ENCODE results near the gene FXYD4. TPM values are rescaled to one million over a fixed set of nuclear protein-coding genes. Genes with fewer than 3 reads are reported as not detected.

The FXYD4 gene
- polyA plus RNA-seq, 1 experiment = not detected

- Histone ChIP-seq H3K27ac (ENCODE audit: low read depth, low read length) (no peak overlapping the region), H3K27me3 (ENCODE audit: control insufficient read depth, insufficient read depth, low read length) (no peaks in the 10 kb centered on the region), H3K4me3 (ENCODE audit: low read depth, low read length) (peak overlapping the region; percentile 69), H3K9me3 (ENCODE audit: control insufficient read depth, insufficient read depth, low read length) (no peaks in the 10 kb centered on the region)
- ChIA-PET POLR2A (interaction anchor here (2.3 kb wide), 1 partner anchor 13 kb away, joined by 21 read pairs; no protein-coding TSS in a partner anchor), CTCF (interaction anchor here (0.6 kb wide), 1 partner anchor 16 kb away, joined by 3 read pairs; no protein-coding TSS in a partner anchor)
- no peak for DNase-seq (ENCODE audit: low read depth, low spot score)
- TF ChIP-seq CTCF (IDR thresholded peaks at IDR 0.05; ENCODE audit: low read depth, low read length) = no peak
Measured at GRCh38 chr10:43394868-43395267, 23.4 kb downstream of the FXYD4 start.

GRCh38 chr10:43395571-43396060 is 24.2 kb downstream of the FXYD4 start:
- peak overlapping the region; percentile 69 for H3K4me3 ChIP-seq (ENCODE audit: low read depth, low read length)
- TF ChIP-seq CTCF (IDR thresholded peaks at IDR 0.05; ENCODE audit: low read depth, low read length) = no peak
- DNase-seq (ENCODE audit: low read depth, low spot score) = no peak
- H3K9me3 ChIP-seq (ENCODE audit: control insufficient read depth, insufficient read depth, low read length) = no peaks in the 10 kb centered on the region
- POLR2A ChIA-PET = interaction anchor here (0.6 to 2.3 kb wide), 5 partner anchors 8 to 65 kb away, joined by 3 to 21 read pairs (median 7); partner anchors contain the start of gene HNRNPF
- H3K27me3 ChIP-seq (ENCODE audit: control insufficient read depth, insufficient read depth, low read length) = no peaks in the 10 kb centered on the region
- CTCF ChIA-PET = interaction anchor here (0.5 to 1.0 kb wide), 3 partner anchors 12 to 101 kb away, joined by 3 to 4 read pairs (median 3); partner anchors contain the start of gene HNRNPF
- peak overlapping the region; percentile 84 for H3K27ac ChIP-seq (ENCODE audit: low read depth, low read length)

GRCh38 chr10:43396061-43396927 is 24.9 kb downstream of the FXYD4 start:
- ChIA-PET POLR2A (interaction anchor here (0.6 to 2.3 kb wide), 9 partner anchors 8 to 286 kb away, joined by 3 to 21 read pairs (median 4); partner anchors contain the start of genes CSGALNACT2 and HNRNPF), CTCF (interaction anchor here (0.5 to 1.0 kb wide), 5 partner anchors 11 to 1338 kb away, joined by 3 to 12 read pairs (median 4); partner anchors contain the start of gene HNRNPF)
- Histone ChIP-seq H3K9me3 (ENCODE audit: control insufficient read depth, insufficient read depth, low read length) (no peaks in the 10 kb centered on the region), H3K27ac (ENCODE audit: low read depth, low read length) (peak overlapping the region; percentile 84), H3K4me3 (ENCODE audit: low read depth, low read length) (peak overlapping the region; percentile 69), H3K27me3 (ENCODE audit: control insufficient read depth, insufficient read depth, low read length) (no peaks in the 10 kb centered on the region)
- no peak for TF ChIP-seq CTCF (IDR thresholded peaks at IDR 0.05; ENCODE audit: low read depth, low read length)
- no peak for DNase-seq (ENCODE audit: low read depth, low spot score)

GRCh38 chr10:43396928-43397624 is 25.6 kb downstream of the FXYD4 start:
- POLR2A ChIA-PET = interaction anchor here (0.7 to 2.3 kb wide), 7 partner anchors 9 to 287 kb away, joined by 3 to 21 read pairs (median 4); partner anchors contain the start of genes CSGALNACT2 and HNRNPF
- peak overlapping the region; percentile 69 for H3K4me3 ChIP-seq (ENCODE audit: low read depth, low read length)
- no peak for TF ChIP-seq CTCF (IDR thresholded peaks at IDR 0.05; ENCODE audit: low read depth, low read length)
- H3K9me3 ChIP-seq (ENCODE audit: control insufficient read depth, insufficient read depth, low read length) = no peaks in the 10 kb centered on the region
- DNase-seq (ENCODE audit: low read depth, low spot score) = no peak
- CTCF ChIA-PET = interaction anchor here (0.6 to 0.7 kb wide), 2 partner anchors 22 to 1338 kb away, joined by 4 to 12 read pairs; no protein-coding TSS in a partner anchor
- H3K27me3 ChIP-seq (ENCODE audit: control insufficient read depth, insufficient read depth, low read length) = no peaks in the 10 kb centered on the region
- peak overlapping the region; percentile 80 for H3K27ac ChIP-seq (ENCODE audit: low read depth, low read length)

Data from AG04450 (cell line).